ENCODE data around the gene PANK1. TPM values are rescaled to one million over a fixed set of nuclear protein-coding genes. Genes with fewer than 3 reads are reported as not detected.

PANK1 gene
- total RNA-seq, 1 experiment from 2014 or later = 33.2 TPM

DNA sequence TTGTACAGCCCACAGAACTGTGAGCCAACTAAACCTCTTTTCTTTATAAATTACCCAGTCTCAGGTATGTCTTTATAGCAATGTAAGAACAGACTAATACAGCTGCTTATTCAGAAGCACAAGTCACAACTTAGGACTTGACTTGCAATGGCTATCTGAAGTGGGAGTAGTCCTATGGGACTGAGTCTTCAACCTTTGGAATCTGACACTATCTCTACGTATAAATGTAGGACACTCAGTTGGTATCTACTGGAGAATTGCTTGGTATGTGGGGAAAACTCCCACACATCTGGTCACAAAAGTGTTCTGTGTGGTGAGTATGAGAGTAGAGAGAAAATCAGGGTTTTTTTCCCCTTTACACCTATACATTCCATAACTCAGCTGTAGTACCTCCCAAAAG, 12.3 kb upstream of the PANK1 start:
- no peak overlapping the region for H3K4me3 Mint-ChIP-seq
- no peak overlapping the region for H4K8ac ChIP-seq (replicated peaks; ENCODE audit: insufficient read length, low read depth, low read length)
- H3K27ac Mint-ChIP-seq = no peak overlapping the region

More for the DNA sequence above, 12.3 kb upstream of the PANK1 start:
- Histone ChIP-seq H3K27ac (ENCODE audit: insufficient read length, low read depth, low read length) (no peak overlapping the region), H2AK5ac (ENCODE audit: insufficient read length, low read length) (no peak overlapping the region), H3K9me3 (ENCODE audit: control insufficient read depth, low read depth, low read length) (peaks cover 9% of the 10 kb centered on the region), H2BK120ac (ENCODE audit: low read depth, low read length, poor library complexity, severe bottlenecking) (no peak overlapping the region), H3T11ph (ENCODE audit: low read length) (no peak overlapping the region), H3K56ac (ENCODE audit: insufficient read length, low read depth, low read length) (no peak overlapping the region), H2BK12ac (ENCODE audit: insufficient read length, low read depth, low read length) (no peak overlapping the region), H3K9ac (ENCODE audit: extremely low read depth, insufficient read length, low read length) (no peak overlapping the region), H3K18ac (ENCODE audit: insufficient read length, low read depth, low read length) (no peak overlapping the region), H3K4me2 (ENCODE audit: insufficient read depth, insufficient read length, low read length) (no peak overlapping the region), H3K79me1 (ENCODE audit: insufficient read depth, low read depth, low read length, poor library complexity, severe bottlenecking) (no peaks in the 10 kb centered on the region), H2BK5ac (ENCODE audit: insufficient read length, low read length) (no peak overlapping the region), H4K20me1 (ENCODE audit: control insufficient read depth, insufficient read depth, insufficient read length) (no peaks in the 10 kb centered on the region), H3K79me2 (ENCODE audit: insufficient read depth, low read length) (no peaks in the 10 kb centered on the region), H3K4ac (ENCODE audit: low read depth, low read length) (no peak overlapping the region), H2BK15ac (ENCODE audit: low read depth, low read length) (no peak overlapping the region), H3K23ac (ENCODE audit: insufficient read length, low read depth, low read length) (no peak overlapping the region), H3K27me3 (ENCODE audit: insufficient read depth, low read length) (no peaks in the 10 kb centered on the region; the same call in 1 of the 2 replicates), H2BK20ac (ENCODE audit: low read depth, low read length, poor library complexity, severe bottlenecking) (no peak overlapping the region), H3K4me1 (ENCODE audit: insufficient read depth, low read length) (no peaks in the 10 kb centered on the region; the same call in 1 of the 2 replicates), H3K23me2 (ENCODE audit: insufficient read length, low read depth, low read length, poor library complexity, severe bottlenecking) (no peaks in the 10 kb centered on the region), H4K91ac (ENCODE audit: insufficient read length, low read depth, low read length) (no peak overlapping the region), H4K5ac (ENCODE audit: insufficient read length, low read depth, low read length) (no peak overlapping the region), H3K14ac (ENCODE audit: insufficient read depth, low read length) (no peak overlapping the region), H2AFZ (ENCODE audit: low read length) (no peak overlapping the region)
- Mint-ChIP-seq H3K27me3 (ENCODE audit: low read depth) (no peaks in the 10 kb centered on the region), H3K36me3 (ENCODE audit: insufficient read depth in 1 of 3, low read depth in 3 of 3) (peaks cover 17 to 27% (median 27%) of the 10 kb centered on the region in 3 experiments), H3K9me3 (peaks cover 20 to 23% of the 10 kb centered on the region in 2 experiments; a peak in 4 of 5 replicates), H3K4me1 (peaks cover 5 to 20% of the 10 kb centered on the region in 2 experiments)
- no CpG with 5 or more reads among the region's 1 CpG for WGBS (ENCODE audit: extremely low coverage, insufficient read length, low lambda C conversion rate)
- DNase-seq = no peak
- TF ChIP-seq, protein P1, sequence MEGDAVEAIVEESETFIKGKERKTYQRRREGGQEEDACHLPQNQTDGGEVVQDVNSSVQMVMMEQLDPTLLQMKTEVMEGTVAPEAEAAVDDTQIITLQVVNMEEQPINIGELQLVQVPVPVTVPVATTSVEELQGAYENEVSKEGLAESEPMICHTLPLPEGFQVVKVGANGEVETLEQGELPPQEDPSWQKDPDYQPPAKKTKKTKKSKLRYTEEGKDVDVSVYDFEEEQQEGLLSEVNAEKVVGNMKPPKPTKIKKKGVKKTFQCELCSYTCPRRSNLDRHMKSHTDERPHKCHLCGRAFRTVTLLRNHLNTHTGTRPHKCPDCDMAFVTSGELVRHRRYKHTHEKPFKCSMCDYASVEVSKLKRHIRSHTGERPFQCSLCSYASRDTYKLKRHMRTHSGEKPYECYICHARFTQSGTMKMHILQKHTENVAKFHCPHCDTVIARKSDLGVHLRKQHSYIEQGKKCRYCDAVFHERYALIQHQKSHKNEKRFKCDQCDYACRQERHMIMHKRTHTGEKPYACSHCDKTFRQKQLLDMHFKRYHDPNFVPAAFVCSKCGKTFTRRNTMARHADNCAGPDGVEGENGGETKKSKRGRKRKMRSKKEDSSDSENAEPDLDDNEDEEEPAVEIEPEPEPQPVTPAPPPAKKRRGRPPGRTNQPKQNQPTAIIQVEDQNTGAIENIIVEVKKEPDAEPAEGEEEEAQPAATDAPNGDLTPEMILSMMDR (conservative IDR thresholded peaks at IDR 0.05) = no peak

All from H9 (cell line).